GM18498 (cell line): ENCODE data around the gene TBXAS1.

Experiments
- ATAC-seq: cut with Tn5 transposase; IDR thresholded peaks from one replicate; pipeline ENCODE4 v1.9.1; 2021; ENCODE audit warnings: mild to moderate bottlenecking, moderate library complexity; ENCODE audit not compliant: unreplicated experiment

Gene TBXAS1

GRCh38 chr7:139974179-139974811 lies 145.2 kb downstream of the TBXAS1 start:
- no peak for ATAC-seq

- ATAC-seq = no peak
These were observed 147.2 kb downstream of the TBXAS1 start for GRCh38 chr7:139976055-139976837.

- no peak for ATAC-seq
These were observed 148.0 kb downstream of the TBXAS1 start for GRCh38 chr7:139976838-139977656.

GRCh38 chr7:139981511-139981895 lies 152.4 kb downstream of the TBXAS1 start:
- ATAC-seq = no peak

GRCh38 chr7:139982927-139983920 lies 154.2 kb downstream of the TBXAS1 start:
- no peak for ATAC-seq

- ATAC-seq = no peak
These were observed 155.8 kb downstream of the TBXAS1 start for GRCh38 chr7:139984642-139985539.

- ATAC-seq = no peak
These were observed 156.7 kb downstream of the TBXAS1 start for GRCh38 chr7:139985811-139986210.

- no peak for ATAC-seq
These were observed 158.8 kb downstream of the TBXAS1 start for GRCh38 chr7:139987691-139988516.

GRCh38 chr7:139989366-139990141 lies 160.5 kb downstream of the TBXAS1 start:
- no peak for ATAC-seq

- ATAC-seq = no peak
These were observed 161.1 kb downstream of the TBXAS1 start for GRCh38 chr7:139990142-139990535.

GRCh38 chr7:139990571-139991268 lies 161.7 kb downstream of the TBXAS1 start:
- ATAC-seq = no peak

GRCh38 chr7:139991269-139991666 lies 162.2 kb downstream of the TBXAS1 start:
- no peak for ATAC-seq

- ATAC-seq = no peak
These were observed 162.8 kb downstream of the TBXAS1 start for GRCh38 chr7:139991911-139992310.

- no peak for ATAC-seq
These were observed 163.4 kb downstream of the TBXAS1 start for GRCh38 chr7:139992353-139993044.

- no peak for ATAC-seq
These were observed 164.1 kb downstream of the TBXAS1 start for GRCh38 chr7:139993169-139993568.

GRCh38 chr7:139993592-139993991 lies 164.5 kb downstream of the TBXAS1 start:
- no peak for ATAC-seq

GRCh38 chr7:139994356-139994755 lies 165.3 kb downstream of the TBXAS1 start:
- ATAC-seq = no peak
